GM18511 (cell line): Measurements from ENCODE around the gene MARK2.

Experiments
- ATAC-seq: cut with Tn5 transposase; IDR thresholded peaks from one replicate; pipeline ENCODE4 v1.9.1; 2021; ENCODE audit warnings: mild to moderate bottlenecking, moderate library complexity; ENCODE audit not compliant: unreplicated experiment

The MARK2 gene

GRCh38 chr11:63907808-63908530 is 69.1 kb downstream of the MARK2 start:
- no peak for ATAC-seq

- no peak for ATAC-seq
These were observed 69.9 kb downstream of the MARK2 start for GRCh38 chr11:63908631-63909401.

GRCh38 chr11:63909591-63910506 is 70.9 kb downstream of the MARK2 start:
- no peak for ATAC-seq

GRCh38 chr11:63910675-63911074 is 71.8 kb downstream of the MARK2 start:
- ATAC-seq, result no peak

GRCh38 chr11:63911440-63911839 is 72.5 kb downstream of the MARK2 start:
- no peak for ATAC-seq

GRCh38 chr11:63911876-63912275 is 73.0 kb downstream of the MARK2 start:
- ATAC-seq, result no peak

- no peak for ATAC-seq
These were observed 73.8 kb downstream of the MARK2 start for GRCh38 chr11:63912678-63913077.

GRCh38 chr11:63913866-63914830 is 75.2 kb downstream of the MARK2 start:
- no peak for ATAC-seq

- no peak for ATAC-seq
These were observed 76.2 kb downstream of the MARK2 start for GRCh38 chr11:63914896-63915691.

- ATAC-seq, result no peak
These were observed 77.3 kb downstream of the MARK2 start for GRCh38 chr11:63915961-63916836.

GRCh38 chr11:63916837-63917691 is 78.2 kb downstream of the MARK2 start, which contains the start of gene RCOR2:
TSS of gene RCOR2 (minus strand) at chr11:63917164. CDS start at chr11:63916456, 708 bp downstream.
- ATAC-seq, result no peak

- ATAC-seq, result no peak
These were observed 79.0 kb downstream of the MARK2 start for GRCh38 chr11:63917692-63918506.

- ATAC-seq, result no peak
These were observed 79.7 kb downstream of the MARK2 start for GRCh38 chr11:63918507-63919191.

- ATAC-seq, result no peak
These were observed 80.6 kb downstream of the MARK2 start for GRCh38 chr11:63919267-63920125.
